Measurements from ENCODE around the gene SEMA3C.
"Not testable (repeated sequence)": the region's sequence is repeated elsewhere in the genome, so short reads cannot be mapped to it uniquely, and the experiment has no call there.

The SEMA3C gene

DNA sequence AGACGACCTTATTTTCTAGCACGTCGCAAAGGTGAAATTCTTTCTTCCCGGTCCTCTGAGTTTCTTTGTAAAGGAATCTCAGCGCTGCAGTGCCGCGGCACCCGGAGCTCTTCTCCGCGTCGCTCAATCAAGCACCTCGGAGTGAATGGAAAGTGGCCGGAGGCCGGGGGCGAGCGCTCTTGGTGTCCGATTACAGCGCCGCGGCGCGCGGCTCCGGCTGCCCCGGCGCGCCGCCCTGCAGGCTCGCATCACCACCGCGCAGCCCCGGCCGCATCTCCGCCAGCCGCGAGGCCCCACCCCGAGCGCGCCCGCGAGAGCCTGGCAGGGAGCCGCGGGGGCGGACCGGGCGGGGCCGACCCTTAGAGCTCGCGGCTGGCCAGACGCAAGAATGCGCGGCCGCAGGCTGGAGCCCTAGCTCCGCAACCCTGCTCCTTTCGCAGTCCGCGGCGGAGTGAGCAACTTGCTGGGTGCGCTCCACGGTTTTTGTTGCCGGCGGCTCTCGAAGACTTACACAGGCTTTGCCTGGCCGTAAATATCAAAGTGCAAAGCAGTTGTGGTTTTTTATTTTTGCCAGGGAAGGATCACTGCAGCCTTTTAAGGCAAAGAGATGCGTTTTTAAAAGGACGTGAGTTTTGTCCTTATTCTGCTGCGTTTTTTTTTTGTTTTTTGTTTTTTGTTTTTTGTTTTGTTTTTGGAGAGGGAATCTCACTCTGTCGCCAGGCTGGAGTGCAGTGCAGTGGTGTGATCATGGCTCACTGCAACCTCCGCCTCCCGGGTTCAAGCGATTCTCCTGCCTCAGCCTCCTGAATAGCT is at the start of gene SEMA3C:
Gene SEMA3C (minus strand): TSS at position 143 of the 813 bp plus-strand sequence. CDS start 2,270 bp downstream, outside the sequence.
- DNase-seq: no peak

DNA sequence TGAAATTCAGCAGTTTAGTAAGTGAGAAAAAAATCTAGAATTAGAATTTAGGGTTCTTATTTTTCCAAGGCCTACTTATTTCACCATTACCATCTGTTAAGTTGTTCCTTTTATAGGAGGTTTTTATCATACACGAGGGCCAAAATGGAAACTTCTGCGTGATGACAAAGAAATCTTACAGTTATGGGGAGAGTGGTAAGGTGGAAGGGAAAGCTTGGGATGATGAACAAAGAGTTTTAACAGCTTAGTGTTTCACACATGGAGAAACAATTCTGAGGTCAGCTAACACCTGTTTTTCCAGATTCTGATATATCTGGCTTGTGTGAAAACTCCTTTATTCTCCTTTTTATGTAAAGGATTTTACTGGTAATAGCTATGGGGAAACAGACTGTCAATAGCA is 49.8 kb upstream of the SEMA3C start:
- DNase-seq: no peak

DNA sequence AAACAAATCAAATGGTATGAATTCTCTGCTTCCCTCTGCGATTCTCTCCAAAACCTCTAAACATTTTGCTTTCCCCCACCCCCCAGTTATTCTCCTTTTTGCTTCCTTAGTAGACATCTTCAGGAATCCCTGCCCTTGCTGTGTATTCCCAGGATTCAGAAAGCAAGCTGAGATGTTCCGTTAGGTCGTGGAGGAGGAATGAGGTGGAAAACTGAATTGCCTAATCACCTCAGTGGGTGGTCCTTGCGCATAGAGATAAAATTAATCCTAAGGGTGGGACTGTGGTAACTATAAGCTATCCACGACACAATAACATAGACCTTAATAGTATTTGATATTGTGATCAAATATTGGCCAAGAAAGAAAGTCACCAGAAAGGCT is 49.1 kb upstream of the SEMA3C start:
- no peak for DNase-seq

DNA sequence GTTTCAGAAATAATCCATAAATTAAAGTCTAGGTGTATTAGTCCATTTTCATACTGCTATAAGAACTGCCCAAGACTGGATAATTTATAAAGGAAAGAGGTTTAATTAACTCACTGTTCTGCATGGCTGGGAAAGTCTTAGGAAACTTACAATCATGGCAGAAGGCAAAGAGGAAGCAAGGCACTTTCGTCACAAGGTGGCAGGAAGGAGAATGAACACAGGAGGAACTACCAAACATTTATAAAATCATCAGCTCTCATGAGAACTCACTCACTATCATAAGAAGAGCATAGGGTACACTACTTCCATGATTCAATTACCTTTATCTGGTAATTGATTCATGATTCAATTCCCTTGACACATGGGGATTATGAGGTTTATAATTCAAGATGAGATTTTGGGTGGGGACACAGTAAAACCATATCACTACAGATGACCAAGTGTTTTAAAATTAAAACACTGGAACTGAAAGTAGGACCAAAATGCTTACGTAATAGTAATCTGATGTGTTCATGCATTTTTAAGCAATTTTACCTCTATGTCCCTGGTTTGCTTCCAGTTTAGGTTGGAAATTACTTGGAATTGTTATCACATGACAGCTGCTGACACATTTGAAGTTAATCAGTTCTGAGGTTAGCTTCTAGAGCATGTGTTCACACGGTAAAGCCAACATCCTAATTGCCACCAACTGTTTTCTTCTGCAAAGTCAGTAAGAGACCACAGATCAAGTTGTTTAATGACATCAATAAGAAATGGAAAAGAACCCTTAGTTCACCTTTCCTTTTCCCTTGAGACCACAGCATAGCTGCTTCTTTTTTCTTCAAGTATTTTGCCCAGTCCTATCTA is 48.4 kb upstream of the SEMA3C start:
- DNase-seq: no peak

DNA sequence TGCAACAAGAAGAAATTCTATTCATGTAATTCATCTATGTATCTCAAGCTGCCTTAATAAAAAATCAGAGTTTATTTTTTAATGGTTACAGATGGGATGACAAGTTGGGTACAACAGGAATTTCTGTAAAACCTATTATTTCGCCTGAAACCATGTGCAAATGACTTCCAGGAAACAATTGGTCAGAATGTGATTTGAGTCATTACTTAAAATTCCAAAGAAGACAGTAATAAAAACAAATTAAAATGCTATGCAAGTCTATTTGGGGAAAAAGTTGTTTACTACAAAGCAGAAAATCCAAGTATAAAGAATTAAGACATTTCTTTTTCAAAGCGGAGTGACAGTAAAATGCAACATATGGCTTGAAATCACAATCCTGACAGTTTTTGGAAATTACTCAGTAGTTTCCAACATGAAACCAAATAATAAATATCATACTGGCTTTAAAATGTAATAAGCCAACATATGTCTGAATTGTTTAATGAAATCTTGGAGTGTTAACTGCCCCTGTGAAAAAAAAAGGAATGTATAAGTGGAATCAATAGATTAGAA is 41.5 kb upstream of the SEMA3C start:
- DNase-seq: no peak

DNA sequence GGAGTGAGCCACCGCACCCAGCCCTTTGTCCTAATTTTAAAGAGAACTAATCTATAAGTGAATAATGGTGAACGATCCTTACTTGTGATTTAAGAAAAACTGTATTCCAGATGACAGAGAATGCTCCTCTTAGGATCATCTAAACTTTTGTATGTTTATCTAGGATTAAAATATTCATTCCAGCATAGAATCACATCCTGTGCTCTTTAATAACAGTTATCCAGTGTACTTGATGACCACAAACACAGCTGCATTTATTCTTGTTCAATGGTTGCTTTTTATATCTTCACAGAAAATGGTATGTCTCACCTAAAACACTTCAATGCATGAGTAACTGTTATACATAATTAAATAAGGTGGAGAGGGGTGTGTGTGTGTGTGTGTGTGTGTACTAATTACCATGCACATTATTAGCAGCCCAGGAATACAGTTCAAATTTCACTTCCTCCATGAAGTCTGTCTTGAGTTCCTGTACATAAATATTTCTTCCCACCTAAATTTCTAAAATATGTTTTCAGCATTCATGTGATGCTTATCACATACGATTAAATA is 38.5 kb upstream of the SEMA3C start:
- no peak for DNase-seq

DNA sequence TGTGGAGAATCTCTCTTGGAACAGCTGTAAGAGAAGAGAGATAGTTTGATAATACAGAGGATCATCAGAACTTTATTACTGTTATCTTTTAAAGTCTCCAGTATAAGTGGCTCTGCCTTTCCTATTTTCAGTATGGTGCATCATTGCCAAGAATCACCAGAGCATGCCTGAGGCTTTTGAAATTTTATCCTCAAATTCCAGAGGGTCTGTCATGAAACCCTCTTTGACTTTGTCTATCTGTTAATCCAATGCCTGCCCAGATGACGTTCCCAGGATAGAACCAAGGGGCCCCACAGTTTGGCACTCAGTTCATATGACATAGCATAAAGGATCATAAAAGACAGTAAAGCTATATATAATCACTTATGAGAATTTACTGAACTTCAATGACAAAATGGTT is 35.3 kb upstream of the SEMA3C start:
- no peak for DNase-seq

DNA sequence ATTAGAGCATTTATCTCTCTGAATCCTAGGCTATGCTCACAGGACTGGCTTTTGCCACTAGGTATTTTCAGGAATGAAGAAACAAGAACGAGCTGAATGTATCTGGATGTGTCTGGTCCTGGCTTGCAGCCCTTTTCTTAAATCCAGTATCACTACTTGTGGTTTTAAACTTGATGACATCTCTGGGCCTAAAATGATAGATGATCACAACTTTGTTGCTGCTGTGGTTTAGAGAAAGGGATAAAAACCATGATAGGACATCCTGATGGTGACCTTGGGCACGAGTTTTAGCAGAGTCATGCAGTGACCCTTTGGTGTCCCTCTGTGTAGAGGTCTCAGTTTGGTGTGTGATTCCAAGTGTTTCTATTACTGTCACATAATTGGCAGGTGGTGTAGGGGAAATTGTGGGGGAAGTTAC is 31.7 kb upstream of the SEMA3C start:
- no peak for DNase-seq

DNA sequence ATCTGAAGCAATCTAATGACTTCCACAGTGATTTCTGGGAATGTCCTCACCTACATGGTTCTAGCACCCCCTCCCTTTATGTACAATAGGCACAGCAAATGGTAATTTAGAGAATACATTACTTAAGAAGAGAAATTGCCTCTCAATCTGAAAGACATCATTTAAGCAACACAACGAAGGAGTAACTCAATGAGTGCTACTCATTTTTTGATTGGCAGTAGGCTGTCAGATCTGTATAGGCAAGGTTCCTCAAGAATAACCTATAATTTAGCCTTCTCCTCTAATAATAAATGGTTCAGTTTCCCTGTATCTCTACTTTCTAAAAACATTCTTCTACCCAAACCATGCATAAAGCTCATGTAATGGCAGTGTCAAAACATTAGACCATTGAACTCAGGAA is 30.6 kb upstream of the SEMA3C start:
- no peak for DNase-seq

DNA sequence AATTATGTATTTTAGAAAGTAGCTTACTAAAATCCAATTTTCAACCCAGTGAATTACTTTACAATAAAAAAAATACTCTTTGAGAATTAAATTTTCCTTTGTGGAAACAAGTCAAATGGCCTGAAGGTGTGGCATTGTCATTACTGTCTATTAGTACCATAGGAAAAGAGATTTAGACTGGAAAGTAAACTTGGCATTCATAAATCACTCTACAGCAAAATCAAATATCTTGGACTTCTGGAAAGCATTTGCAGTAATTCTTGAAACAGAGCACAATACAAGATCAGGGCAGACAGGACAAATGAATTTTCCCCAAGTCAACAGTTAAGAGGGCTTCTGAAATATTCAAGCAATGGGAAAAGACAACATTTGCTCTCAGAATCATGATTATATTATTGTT is 28.0 kb upstream of the SEMA3C start:
- DNase-seq: no peak

DNA sequence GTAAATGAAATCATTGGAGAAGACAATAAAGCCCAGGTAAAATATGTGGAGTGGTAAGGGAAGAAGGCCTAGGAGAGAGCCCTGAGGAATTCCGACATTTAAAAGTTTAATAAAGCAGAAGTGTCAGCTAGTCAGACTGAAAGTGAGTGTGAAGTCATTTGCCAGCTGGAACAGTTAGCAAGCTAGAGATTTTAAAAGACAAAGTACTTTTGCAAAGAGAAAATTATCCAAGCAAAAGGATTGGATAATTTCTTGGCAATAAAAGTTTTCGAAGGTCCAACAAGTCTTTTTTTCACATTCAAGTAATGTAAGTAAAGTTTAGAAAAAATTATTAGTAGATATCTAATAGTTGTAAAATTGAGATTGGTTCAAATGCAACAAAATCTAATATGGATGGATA is 27.1 kb upstream of the SEMA3C start:
- no peak for DNase-seq

DNA sequence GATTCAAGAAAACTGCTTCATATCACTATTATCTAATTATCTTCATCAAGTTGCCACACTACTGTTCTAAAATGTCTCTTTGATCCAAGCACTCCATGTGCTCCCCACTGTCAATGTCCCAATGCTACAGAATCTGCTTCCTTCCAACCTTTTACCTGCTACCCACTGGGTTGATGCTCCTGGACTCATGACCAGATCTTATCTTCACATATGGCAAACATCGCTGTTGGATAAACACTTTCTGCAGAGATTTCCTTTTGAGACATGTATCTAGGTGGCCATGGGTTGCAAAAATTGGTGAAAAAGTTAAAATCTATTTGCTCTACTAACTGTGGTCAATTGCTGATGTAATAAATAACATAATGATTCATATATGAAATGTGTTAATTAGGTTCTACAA is 24.5 kb upstream of the SEMA3C start:
- DNase-seq: no peak

DNA sequence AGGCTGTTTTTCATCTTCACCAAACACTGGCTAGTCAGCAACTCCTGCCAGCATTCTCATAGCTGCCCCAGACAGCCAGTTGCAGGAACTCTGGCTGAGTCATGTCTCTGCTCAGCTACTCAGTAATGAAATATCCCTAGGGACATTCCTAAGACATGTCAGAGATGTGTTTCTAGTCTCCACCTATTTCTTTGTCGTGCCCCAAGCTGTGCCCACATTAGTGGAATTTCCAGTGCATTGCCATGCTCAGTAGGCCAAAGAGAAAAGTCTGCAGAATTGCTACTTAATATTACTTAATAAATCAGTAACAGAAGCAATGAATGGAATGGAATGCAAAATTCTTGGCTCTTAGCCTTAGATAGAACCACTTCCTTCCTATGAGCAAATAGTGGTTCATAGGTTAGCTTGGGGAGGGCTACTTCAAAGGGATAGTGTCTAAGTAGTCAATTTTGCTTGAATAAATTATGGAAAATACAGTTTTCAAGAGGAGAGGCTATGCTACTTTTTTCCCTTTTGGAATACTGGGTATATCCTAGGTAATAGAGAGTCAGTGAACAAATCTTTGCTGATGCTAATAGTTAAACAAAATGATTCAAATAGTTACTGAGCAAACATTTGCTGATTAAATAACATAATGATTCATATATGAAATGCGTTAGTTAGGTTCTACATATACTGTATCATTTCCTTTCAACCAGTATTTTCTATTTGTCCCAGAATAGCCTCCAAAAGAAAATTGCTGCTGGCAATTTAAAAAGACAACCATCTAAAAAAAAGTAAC is 23.6 kb upstream of the SEMA3C start:
- DNase-seq: no peak

DNA sequence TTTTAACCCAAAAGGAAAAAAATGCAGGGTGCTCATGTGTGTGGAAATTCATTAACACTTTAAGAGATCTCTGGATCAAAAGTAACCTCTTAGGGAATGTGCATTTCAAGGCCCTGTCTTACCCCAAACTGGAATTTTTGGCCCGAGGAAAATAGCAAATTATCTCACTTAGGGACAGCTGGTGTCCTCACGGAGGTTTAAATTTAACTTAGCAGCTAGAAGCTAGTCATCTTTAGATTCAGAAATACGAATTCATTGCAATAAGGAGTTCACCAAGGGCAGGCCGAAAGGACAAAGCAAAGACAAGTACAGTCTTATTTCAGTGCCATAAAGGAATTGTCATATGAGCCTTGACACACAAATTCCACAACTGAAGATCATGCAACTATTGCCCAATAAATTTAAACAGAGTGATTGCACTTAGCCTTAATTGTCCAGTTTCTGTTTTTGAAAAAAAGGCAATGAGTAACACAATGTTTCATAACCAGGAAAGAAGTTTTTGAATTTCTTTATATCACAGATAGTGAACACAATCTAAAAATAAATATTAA is 22.4 kb upstream of the SEMA3C start:
- DNase-seq: no peak

DNA sequence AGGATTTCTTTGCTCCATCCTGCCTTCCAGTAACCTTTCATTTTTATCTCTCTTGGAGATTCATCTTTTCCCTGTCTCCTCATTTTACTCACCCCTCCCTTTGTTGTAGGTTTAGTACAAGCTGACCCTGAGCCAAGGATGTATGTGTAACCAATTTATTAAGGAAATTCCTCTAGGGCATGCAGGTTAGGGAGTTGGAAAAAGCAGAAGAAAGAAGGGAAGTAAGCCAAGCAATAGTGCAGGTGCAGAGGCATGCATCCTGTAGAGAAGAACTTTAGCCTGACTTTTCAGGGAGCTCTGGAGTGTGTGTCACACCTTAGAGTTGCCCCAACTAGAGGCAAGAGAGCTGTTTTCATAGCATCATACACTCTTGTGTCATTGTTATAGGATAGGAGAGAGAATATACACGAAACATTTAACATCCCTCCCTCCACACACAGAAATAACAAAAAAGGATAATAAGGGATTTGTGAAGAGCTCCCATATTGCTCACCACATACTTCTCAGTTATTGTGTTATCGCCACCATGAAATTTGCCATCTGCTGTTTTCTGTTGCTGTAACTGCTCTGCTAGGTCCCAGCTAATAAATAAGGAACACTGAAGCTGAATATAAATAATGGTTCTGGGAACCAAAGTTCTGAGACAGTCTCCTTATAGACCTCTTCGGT is 21.8 kb upstream of the SEMA3C start:
- DNase-seq: no peak

DNA sequence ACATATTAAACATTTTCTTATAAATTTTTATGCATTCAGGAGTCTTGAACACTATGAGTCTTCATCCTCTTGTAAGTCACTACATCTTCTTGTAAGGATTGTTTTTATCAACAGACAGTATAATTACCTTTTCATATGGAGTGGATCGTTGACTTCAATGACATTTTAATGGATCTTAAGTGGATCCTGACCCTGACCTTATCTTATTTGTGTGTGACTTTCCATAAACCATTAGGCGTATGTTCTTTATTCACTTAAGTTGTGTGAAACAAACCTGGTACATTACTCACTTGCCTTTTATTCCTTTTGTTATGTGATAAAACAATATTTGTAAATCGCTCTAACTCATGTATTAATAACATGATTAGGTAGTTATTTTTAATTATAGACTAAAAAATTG is 18.5 kb upstream of the SEMA3C start:
- DNase-seq: no peak

DNA sequence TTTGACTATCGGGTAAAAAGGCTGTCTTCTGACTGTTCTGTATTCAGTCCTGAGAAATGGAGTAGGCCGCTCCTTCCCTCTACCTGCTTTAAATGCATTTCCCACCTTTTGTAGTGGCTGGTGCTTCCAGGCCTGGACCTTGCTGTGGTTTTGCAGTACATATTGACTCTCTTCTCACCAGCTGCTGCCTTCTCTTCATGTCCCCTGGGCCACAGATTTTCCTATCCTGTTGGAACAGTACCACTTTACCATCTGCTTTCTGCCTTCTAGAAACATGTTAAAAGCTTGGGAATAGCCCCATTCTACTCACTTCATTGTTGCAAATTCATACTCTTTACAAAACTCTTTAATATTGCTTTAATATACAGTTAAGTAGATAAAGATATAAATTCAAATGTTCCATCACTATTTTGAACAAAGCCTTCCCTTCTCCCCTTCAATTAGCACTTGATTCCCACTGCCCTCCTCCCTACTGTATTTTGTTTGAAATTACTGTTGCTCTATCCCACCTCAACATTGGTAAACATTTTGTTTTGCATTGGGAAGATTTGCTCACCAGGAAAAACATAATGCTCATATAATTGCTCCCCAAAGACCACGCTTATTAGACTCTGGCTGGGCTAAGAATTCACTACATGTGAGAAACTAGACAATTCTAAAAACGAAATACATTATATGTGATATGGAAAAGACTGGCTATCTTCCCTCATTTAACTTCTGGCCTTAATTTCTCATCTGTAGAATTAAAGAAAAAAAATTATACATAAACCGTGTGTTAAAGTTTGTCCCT is 17.3 kb upstream of the SEMA3C start:
- no peak for DNase-seq

DNA sequence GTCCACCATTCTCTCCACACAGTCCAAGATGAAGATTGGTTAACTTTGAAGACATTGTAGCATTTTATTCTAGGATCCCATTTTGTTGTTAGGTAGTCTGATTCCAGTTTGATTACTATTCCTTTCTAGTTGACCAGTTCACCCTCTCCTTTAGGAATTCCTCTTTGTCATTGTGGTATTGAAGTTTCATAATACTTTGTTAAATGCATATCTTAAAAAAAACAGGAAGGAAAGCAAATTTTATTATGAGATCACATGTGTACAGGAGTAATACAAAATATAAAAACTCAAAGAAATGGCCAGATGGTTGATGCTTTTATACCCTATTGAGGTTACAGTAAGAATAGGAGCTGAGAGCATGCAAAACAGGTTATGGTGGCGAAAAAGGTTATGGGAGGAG is 15.5 kb upstream of the SEMA3C start:
- DNase-seq: no peak

DNA sequence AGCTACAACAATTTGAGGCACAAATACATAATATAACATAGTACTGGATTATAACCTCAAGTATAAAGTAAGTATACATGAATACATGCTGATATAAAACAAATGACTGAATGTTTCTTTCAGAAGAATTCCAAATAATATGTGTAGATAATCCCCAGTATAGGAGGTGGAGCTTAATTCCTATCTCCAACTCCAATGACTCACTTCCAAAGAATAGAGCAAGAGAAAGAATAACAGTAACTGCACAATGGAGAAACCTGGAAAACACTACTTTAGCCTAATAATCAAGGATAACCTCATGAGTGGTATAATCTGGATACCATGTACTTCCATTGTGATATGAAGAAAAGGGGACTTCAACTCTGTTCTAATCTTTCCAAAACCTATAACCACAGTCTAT is 13.7 kb upstream of the SEMA3C start:
- no peak for DNase-seq

DNA sequence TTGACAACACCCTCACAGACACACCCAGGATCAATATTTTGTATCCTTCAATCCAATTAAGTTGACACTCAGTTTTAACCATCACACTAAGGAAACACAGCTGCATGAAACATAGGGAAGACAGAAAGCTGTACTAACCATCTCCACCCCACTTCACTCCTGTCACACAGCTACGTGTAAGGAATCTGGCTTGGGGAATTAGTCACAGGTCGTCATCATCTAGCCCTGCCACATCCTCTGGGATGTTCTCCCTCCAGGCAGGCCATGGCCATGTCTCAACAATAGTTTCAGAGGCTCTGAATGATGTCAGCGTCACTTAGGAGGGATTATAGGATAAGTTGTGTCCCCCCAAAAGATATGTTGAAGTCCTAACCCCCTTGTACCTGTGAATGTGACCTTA is 10.8 kb upstream of the SEMA3C start:
- DNase-seq: no peak

DNA sequence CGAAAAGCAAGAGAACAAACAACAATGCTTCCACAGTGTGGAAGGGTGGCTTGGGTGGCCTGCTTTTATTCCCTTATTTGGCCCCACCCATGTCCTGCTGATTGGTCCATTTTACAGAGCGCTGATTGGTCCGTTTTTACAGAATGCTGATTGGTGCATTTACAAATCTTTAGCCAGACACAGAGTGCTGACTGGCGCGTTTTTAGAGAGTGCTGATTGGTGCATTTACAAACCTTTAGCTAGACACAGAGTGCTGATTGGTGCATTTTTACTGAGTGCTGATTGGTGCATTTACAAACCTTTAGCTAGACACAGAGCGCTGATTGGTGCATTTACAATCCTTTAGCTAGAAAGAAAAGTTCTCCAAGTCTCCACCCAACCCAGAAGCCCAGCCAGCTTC is 8.1 kb upstream of the SEMA3C start:
- DNase-seq: not testable (repeated sequence)
